Fibroblast of pulmonary artery (primary cell): Measurements from ENCODE around the gene GADD45B.
"Not testable (repeated sequence)": the region's sequence is repeated elsewhere in the genome, so short reads cannot be mapped to it uniquely, and the experiment has no call there.

Experiments used
- DNase-seq: peaks from one replicate; pipeline ENCODE4 v3.0.0-alpha.2; 2010; ENCODE audit warnings: low read depth
- H3K4me3 ChIP-seq: replicated peaks from 2 replicates; pipeline ENCODE4 v1.5.1; 2011; ENCODE audit warnings: low read depth, mild to moderate bottlenecking, control low read depth, low read length, moderate library complexity
- TF ChIP-seq, protein P1 (sequence below): IDR thresholded peaks from 2 replicates; pipeline ENCODE4 v1.5.1; 2011; ENCODE audit warnings: mild to moderate bottlenecking, control low read depth, low read length, inconsistent platforms; ENCODE audit errors: missing control alignments

Gene GADD45B

DNA sequence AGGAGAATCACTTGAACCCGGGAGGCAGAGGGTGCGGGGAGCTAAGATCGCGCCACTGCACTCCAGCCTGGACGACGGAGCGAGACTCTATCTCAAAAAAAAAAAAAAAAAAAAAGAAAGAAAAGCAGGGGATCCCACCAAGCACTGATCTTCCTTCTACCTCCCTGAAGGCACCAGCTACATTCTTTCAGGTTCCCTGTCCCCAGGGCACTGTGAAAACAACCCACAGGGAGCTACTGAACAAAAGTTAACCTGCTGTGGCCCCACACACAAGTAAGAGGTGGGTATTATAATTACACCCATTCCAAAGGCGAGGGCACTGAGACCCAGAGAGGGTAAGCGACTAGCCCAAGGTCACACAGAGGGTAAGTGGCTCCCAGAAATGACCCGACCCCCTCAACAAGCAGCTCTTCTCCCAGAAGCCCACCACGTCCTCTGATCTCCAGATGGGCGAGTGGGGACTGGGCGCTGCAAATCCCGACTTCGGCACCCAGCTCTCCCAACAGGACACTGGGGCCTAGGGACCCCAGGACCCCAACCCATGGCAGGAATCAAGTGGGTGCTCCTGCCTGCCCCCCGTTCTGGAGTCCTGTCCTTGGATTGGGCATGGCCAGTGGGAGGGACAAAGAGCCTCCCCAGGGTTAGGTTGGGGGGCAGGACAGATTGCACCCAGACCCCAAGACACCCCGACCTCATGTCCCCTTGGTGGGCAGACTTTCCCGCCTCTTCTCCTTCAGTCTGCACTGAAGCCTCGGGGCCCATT, 21.5 kb upstream of the GADD45B start:
- no peak overlapping the region for H3K4me3 ChIP-seq
- TF ChIP-seq, protein P1, sequence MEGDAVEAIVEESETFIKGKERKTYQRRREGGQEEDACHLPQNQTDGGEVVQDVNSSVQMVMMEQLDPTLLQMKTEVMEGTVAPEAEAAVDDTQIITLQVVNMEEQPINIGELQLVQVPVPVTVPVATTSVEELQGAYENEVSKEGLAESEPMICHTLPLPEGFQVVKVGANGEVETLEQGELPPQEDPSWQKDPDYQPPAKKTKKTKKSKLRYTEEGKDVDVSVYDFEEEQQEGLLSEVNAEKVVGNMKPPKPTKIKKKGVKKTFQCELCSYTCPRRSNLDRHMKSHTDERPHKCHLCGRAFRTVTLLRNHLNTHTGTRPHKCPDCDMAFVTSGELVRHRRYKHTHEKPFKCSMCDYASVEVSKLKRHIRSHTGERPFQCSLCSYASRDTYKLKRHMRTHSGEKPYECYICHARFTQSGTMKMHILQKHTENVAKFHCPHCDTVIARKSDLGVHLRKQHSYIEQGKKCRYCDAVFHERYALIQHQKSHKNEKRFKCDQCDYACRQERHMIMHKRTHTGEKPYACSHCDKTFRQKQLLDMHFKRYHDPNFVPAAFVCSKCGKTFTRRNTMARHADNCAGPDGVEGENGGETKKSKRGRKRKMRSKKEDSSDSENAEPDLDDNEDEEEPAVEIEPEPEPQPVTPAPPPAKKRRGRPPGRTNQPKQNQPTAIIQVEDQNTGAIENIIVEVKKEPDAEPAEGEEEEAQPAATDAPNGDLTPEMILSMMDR: no peak
- DNase-seq: no peak

DNA sequence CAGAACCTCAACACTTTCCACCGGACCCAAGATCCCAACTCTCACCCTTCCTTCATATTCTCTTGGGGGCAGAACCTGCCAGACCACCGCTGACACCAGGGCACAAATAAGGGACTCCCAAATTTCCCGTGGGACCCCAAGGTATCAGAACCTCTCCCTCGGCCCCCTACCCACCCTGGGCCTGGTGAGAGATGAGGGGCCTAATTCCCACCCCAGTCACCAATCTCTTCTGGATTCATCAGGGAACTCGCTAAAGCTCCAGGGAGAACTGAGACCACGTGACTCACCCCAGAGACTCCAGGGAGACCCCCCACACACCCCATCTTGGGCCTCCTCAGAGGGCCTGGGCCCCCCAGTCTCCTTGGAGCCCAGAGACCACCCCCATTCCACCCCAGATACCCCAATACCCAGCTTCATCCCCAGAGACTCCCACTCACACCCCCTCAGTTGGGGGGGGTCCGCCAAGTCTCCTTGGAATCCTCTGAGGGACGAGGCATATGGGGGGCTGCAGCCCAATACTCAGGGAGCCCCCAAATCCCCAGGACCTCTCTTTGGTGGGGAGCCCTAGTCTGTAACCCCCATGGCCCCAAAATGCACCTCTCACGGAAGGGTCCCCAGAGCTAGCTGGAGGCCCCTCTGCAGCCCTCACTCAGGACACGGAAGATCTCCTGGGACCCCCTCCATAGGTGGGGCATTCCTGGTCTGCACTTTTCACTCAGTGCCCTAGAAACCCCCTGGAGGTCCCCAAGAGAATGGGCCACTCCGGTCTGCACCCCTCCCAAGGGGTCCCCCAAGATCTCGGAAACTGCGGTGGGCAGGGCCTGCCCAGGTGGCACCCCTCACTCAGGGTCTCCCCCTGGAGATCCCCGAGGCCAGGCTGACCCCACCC, 20.7 kb upstream of the GADD45B start:
- H3K4me3 ChIP-seq: peak overlapping the region; percentile 71
- TF ChIP-seq, protein P1: no peak
- DNase-seq: no peak

DNA sequence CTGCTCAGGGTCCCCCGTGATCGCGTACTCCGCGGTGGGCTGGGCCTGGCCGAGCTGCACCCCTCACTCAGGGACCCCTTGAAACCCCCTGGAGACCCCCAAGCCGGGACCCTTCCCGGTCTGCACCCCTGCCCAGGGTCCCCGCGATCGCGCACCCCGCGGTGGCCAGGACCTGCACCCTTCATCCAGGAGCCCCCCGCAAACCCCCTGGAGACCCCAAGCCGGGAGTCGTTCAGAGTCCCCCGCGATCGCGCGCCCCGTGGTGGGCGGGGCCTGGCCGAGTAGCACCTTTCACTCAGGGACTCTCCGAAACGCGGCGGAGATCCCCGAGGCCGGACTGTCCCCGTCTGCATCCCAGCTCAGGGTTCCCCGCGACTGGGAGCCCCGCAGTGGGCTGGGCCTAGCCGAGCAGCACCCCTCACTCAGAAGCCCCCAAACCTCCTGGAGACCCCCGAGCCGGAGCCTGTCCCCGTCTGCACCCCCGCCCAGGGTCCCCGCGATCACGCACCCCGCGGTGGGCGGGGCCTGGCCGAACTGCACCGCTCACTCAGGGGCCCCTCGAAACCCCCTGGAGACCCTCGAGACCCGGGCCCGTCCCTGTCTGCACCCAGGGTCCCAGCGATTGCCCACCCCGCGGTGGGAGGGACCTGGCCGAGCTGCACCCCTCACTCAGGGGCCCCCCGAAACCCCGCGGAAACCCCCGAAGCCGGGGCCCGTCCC, 19.9 kb upstream of the GADD45B start:
- H3K4me3 ChIP-seq: peak overlapping the region; percentile 71
- no peak for DNase-seq
- TF ChIP-seq, protein P1: no peak

DNA sequence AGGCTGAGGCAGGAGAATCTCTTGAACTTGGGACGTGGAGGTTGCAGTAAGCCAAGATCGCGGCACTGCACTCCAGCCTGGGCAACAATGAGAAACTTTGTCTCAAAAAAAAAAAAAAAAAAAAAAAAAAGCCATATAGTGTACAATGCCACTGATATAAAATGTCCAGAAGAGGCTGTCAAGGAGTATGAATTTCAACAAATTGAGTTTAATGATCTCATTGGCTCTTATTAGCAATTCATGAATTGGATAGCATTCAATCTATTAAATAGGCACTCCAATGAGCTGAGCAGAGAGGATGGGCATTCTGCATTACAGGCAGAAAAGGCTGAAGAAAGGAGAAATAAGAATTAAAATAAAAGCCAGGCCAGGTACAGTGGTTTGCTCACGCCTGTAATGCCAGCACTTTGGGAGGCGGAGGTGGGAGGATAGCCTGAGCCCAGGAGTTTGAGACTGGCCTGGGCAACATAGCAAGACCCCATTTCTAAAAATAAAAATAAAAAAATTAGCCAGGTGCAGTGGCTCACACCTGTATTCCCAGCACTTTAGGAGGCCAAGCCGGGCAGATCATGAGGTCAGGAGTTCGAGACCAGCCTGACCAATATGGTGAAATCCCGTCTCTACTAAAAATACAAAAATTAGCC, 18.4 kb upstream of the GADD45B start:
- TF ChIP-seq, protein P1: no peak
- H3K4me3 ChIP-seq: peak overlapping the region; percentile 30
- DNase-seq: no peak

DNA sequence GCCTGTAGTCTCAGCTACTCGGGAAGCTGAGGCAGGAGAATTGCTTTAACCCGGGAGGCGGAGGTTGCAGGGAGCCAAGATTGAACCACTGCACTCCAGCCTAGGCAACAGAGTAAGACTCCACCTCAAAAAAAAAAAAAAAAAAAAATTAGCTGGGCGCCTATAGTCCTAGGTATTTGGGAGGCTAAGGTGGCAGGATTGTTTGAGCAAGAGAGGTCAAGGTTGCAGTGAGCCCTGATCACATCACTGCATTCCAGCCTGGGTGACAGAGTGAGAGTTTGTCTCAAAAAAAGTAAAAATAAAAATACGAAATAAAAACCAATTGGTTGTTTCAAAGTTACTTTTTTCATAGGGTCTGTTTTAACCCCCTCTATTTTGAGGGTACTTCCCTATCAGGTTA, 17.9 kb upstream of the GADD45B start:
- no peak overlapping the region for H3K4me3 ChIP-seq
- no peak for DNase-seq
- TF ChIP-seq, protein P1: no peak

DNA sequence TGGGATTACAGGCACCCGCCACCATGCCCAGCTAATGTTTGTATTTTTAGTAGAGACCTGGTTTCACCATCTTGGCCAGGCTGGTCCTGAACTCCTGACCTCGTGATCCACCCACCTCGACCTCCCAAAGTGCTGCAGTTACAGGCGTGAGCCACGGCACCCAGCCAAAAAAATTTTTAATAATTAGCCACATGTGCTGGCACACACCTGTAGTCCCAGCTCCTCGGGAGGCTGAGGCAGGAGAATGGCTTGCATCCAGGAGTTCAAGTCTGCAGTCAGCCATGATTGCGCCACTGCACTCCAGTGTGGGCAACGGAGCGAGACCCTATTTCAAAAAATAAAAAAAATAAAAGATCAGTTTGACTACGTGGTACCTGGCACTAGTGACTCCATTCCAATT, 17.2 kb upstream of the GADD45B start:
- not testable (repeated sequence) for H3K4me3 ChIP-seq, DNase-seq
